CD14-positive monocyte (primary cell): ENCODE data around the gene ZNF688. TPM values are rescaled to one million over a fixed set of nuclear protein-coding genes. Genes with fewer than 3 reads are reported as not detected.

Source experiments
- DNase-seq, 3 donors: peaks; one replicate each; pipeline ENCODE4 v3.0.0-alpha.2; 2011 to 2022
- H2AFZ ChIP-seq: 2 replicates; pipeline ENCODE4 v1.6.0; 2012; ENCODE audit warnings: mild to moderate bottlenecking, low read depth, low read length, inconsistent platforms; ENCODE audit not compliant: insufficient read depth, poor library complexity, severe bottlenecking
- H3K27ac ChIP-seq, 2 donors: 1 replicate in 1 of 2; 2 replicates in 1 of 2; pipeline ENCODE4 v1.5.1; 2012 to 2013; ENCODE audit warnings: low read length in 2 of 2, control low read depth in 1 of 2, inconsistent platforms in 1 of 2, low read depth in 1 of 2, mild to moderate bottlenecking in 1 of 2
- H3K27me3 ChIP-seq, 2 donors: one replicate each; pipeline versions ENCODE4 v1.6.0 to v1.6.1; 2011 to 2013; ENCODE audit warnings: low read length in 2 of 2; ENCODE audit not compliant: control insufficient read depth in 2 of 2, insufficient read depth in 2 of 2
- H3K36me3 ChIP-seq, 2 donors: replicated peaks in 1 of 2; 1 replicate in 1 of 2; 2 replicates in 1 of 2; pipeline versions ENCODE4 v1.5.1 to v1.6.1; 2012 to 2013; ENCODE audit warnings: low read length in 2 of 2, control low read depth in 1 of 2, inconsistent platforms in 1 of 2, mild to moderate bottlenecking in 1 of 2; ENCODE audit not compliant: insufficient read depth in 2 of 2, control insufficient read depth in 1 of 2
- H3K4me1 ChIP-seq, 2 donors: 1 replicate in 1 of 2; 2 replicates in 1 of 2; pipeline versions ENCODE4 v1.5.1 to v1.6.1; 2012 to 2013; ENCODE audit warnings: low read length in 2 of 2, control low read depth in 1 of 2, inconsistent platforms in 1 of 2, mild to moderate bottlenecking in 1 of 2, moderate library complexity in 1 of 2; ENCODE audit not compliant: insufficient read depth in 2 of 2, control insufficient read depth in 1 of 2
- H3K4me2 ChIP-seq: replicated peaks from 2 replicates; pipeline ENCODE3; 2012; ENCODE audit warnings: low read length, moderate library complexity, mild to moderate bottlenecking; ENCODE audit not compliant: poor library complexity, severe bottlenecking; ENCODE audit errors: extremely low read depth
- H3K4me3 ChIP-seq, 3 experiments: fragments of 200-600 bp in 1 of 3; sonication (generic) in 1 of 3; replicated peaks in 1 of 3; 1 replicate in 2 of 3; 2 replicates in 1 of 3; pipeline ENCODE4 v1.5.1; 2011 to 2013; ENCODE audit warnings: low read length in 3 of 3, mild to moderate bottlenecking in 3 of 3, control low read depth in 2 of 3, low read depth in 2 of 3, inconsistent platforms in 1 of 3, moderate library complexity in 1 of 3
- H3K79me2 ChIP-seq: 2 replicates; pipeline ENCODE4 v1.6.0; 2012; ENCODE audit warnings: mild to moderate bottlenecking, control low read depth, inconsistent platforms, low read length, moderate library complexity; ENCODE audit not compliant: insufficient read depth
- H3K9ac ChIP-seq: 2 replicates; pipeline ENCODE4 v1.6.0; 2017; ENCODE audit warnings: low read length, mild to moderate bottlenecking; ENCODE audit not compliant: insufficient read depth, poor library complexity, severe bottlenecking
- H3K9me3 ChIP-seq, 2 donors: replicated peaks in 1 of 2; 1 replicate in 1 of 2; 2 replicates in 1 of 2; pipeline versions ENCODE4 v1.5.1 to v1.6.1; 2012 to 2013; ENCODE audit warnings: low read length in 2 of 2, control low read depth in 1 of 2; ENCODE audit not compliant: control insufficient read depth in 1 of 2, insufficient read depth in 1 of 2
- H4K20me1 ChIP-seq: 2 replicates; pipeline ENCODE4 v1.6.0; 2012; ENCODE audit warnings: mild to moderate bottlenecking, low read length, control low read depth, moderate library complexity; ENCODE audit not compliant: insufficient read depth
- H3K27ac Mint-ChIP-seq, 7 donors: one replicate each; pipeline ENCODE4 v1.8.0; 2020; ENCODE audit warnings: mild to moderate bottlenecking in 7 of 7, mixed read lengths in 7 of 7, moderate library complexity in 6 of 7, inconsistent platforms in 2 of 7
- H3K27me3 Mint-ChIP-seq, 3 donors: one replicate each; pipeline ENCODE4 v1.8.0; 2021 to 2022; ENCODE audit warnings: low read depth in 3 of 3, mild to moderate bottlenecking in 3 of 3, mixed read lengths in 3 of 3, moderate library complexity in 3 of 3, inconsistent platforms in 1 of 3
- H3K36me3 Mint-ChIP-seq, 2 donors: one replicate each; pipeline ENCODE4 v1.8.0; 2020; ENCODE audit warnings: mixed read lengths in 2 of 2, inconsistent platforms in 1 of 2, mild to moderate bottlenecking in 1 of 2
- H3K4me1 Mint-ChIP-seq: one replicate; pipeline ENCODE4 v1.8.0; 2020; ENCODE audit warnings: mild to moderate bottlenecking, mixed read lengths
- H3K4me3 Mint-ChIP-seq, 2 donors: one replicate each; pipeline ENCODE4 v1.8.0; 2020; ENCODE audit warnings: mild to moderate bottlenecking in 2 of 2, mixed read lengths in 2 of 2, moderate library complexity in 1 of 2
- H3K9me3 Mint-ChIP-seq, 7 donors: one replicate each; pipeline ENCODE4 v1.8.0; 2020 to 2022; ENCODE audit warnings: mixed read lengths in 7 of 7, mild to moderate bottlenecking in 6 of 7, moderate library complexity in 6 of 7, inconsistent platforms in 2 of 7
- WGBS: methylation state at CpG from one replicate; pipeline ENCODE4 v1.1.5; 2013; ENCODE audit warnings: missing lambda C conversion rate; ENCODE audit not compliant: insufficient coverage; 5-methylcytosine and 5-hydroxymethylcytosine counted together
- intact Hi-C, 2 donors: fragments of 100-400 bp; cut with micrococcal nuclease; formaldehyde crosslinking; loops; one replicate each; pipeline versions ENCODE4 v1.15.0 to v1.15.1; 2023
- polyA plus RNA-seq, 3 donors: library from polyadenylated mRNA; depleted of rRNA in 1 of 3; unstranded in 2 of 3; stranded (reverse) in 1 of 3; fragments of 300-500 nt in 2 of 3; fragments of >200 nt in 1 of 3; fragmentation: Illumina TruSeq in 2 of 3; gene quantifications; 1 replicate in 2 of 3; 2 replicates in 1 of 3; pipeline ENCODE4 v1.2.3, GENCODE V29; 2012 to 2021
- TF ChIP-seq, protein P1 (sequence below): fragments of 200-600 bp; IDR thresholded peaks from one replicate; pipeline ENCODE4 v1.8.0; 2022; ENCODE audit warnings: antibody characterized with exemption, mild to moderate bottlenecking

ZNF688 gene
- polyA plus RNA-seq, 3 donors, result 10.3 to 24.1 (median 18.9) TPM

- TF ChIP-seq, protein P1, sequence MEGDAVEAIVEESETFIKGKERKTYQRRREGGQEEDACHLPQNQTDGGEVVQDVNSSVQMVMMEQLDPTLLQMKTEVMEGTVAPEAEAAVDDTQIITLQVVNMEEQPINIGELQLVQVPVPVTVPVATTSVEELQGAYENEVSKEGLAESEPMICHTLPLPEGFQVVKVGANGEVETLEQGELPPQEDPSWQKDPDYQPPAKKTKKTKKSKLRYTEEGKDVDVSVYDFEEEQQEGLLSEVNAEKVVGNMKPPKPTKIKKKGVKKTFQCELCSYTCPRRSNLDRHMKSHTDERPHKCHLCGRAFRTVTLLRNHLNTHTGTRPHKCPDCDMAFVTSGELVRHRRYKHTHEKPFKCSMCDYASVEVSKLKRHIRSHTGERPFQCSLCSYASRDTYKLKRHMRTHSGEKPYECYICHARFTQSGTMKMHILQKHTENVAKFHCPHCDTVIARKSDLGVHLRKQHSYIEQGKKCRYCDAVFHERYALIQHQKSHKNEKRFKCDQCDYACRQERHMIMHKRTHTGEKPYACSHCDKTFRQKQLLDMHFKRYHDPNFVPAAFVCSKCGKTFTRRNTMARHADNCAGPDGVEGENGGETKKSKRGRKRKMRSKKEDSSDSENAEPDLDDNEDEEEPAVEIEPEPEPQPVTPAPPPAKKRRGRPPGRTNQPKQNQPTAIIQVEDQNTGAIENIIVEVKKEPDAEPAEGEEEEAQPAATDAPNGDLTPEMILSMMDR, result no peak
- no peaks in the 10 kb centered on the region for H4K20me1 ChIP-seq
- peaks cover 29 to 48% of the 10 kb centered on the region in 2 donors for H3K36me3 ChIP-seq
- H3K79me2 ChIP-seq, result peaks cover 73% of the 10 kb centered on the region
- no peaks in the 10 kb centered on the region for H3K27me3 ChIP-seq
- DNase-seq, result no peak
- H3K9me3 ChIP-seq, result no peaks in the 10 kb centered on the region
- intact Hi-C loops, result no loop called here
- peaks cover 14 to 18% of the 10 kb centered on the region in 2 donors for H3K4me1 ChIP-seq
- H2AFZ ChIP-seq, result no peak overlapping the region
- no peak overlapping the region for H3K4me3 ChIP-seq
- WGBS, result 98% methylated on average over 47 of the region's 48 CpGs
- H3K36me3 Mint-ChIP-seq, result peaks cover 28 to 55% of the 10 kb centered on the region in 2 donors
- H3K9me3 Mint-ChIP-seq, result no peaks in the 10 kb centered on the region
- H3K9ac ChIP-seq, result no peak overlapping the region
- no peak overlapping the region for H3K4me3 Mint-ChIP-seq
- peaks cover 22% of the 10 kb centered on the region for H3K4me1 Mint-ChIP-seq
- no peak overlapping the region for H3K4me2 ChIP-seq
- no peak overlapping the region for H3K27ac ChIP-seq
- peak overlapping the region in 1 of 7 donors; percentile 10 for H3K27ac Mint-ChIP-seq
- no peaks in the 10 kb centered on the region for H3K27me3 Mint-ChIP-seq
Measured at GRCh38 chr16:30582611-30583340, 11.3 kb upstream of the ZNF688 start.

- TF ChIP-seq, protein P1, result no peak
- no peaks in the 10 kb centered on the region for H3K27me3 Mint-ChIP-seq
- H3K27ac Mint-ChIP-seq, result peak overlapping the region in 2 of 7 donors; percentile 32 to 36
- Histone ChIP-seq H3K4me1 (peaks cover 14 to 18% of the 10 kb centered on the region in 2 donors), H4K20me1 (no peaks in the 10 kb centered on the region), H3K36me3 (peaks cover 34 to 52% of the 10 kb centered on the region in 2 donors), H3K27me3 (no peaks in the 10 kb centered on the region), H3K4me2 (no peak overlapping the region), H3K79me2 (peaks cover 62% of the 10 kb centered on the region), H3K9ac (no peak overlapping the region), H3K4me3 (no peak overlapping the region), H3K9me3 (no peaks in the 10 kb centered on the region), H3K27ac (no peak overlapping the region), H2AFZ (no peak overlapping the region)
- no peaks in the 10 kb centered on the region for H3K9me3 Mint-ChIP-seq
- intact Hi-C loops, result no loop called here
- peaks cover 19% of the 10 kb centered on the region for H3K4me1 Mint-ChIP-seq
- no peak overlapping the region for H3K4me3 Mint-ChIP-seq
- WGBS, result 100% methylated on average over 4 of the region's 7 CpGs
- no peak for DNase-seq
- H3K36me3 Mint-ChIP-seq, result peaks cover 25 to 59% of the 10 kb centered on the region in 2 donors
Measured at GRCh38 chr16:30581457-30581856, 9.9 kb upstream of the ZNF688 start.
